CD4-positive, alpha-beta T cell (primary cell): Measurements from ENCODE around the gene PIK3IP1. TPM values are rescaled to one million over a fixed set of nuclear protein-coding genes. Genes with fewer than 3 reads are reported as not detected.
"Not testable (repeated sequence)": the region's sequence is repeated elsewhere in the genome, so short reads cannot be mapped to it uniquely, and the experiment has no call there.

Experiments
- ATAC-seq: fragments of 200-7000 bp; cut with Tn5 transposase; one replicate; pipeline ENCODE4 v1.10.0; 2022; ENCODE audit warnings: mild to moderate bottlenecking; ENCODE audit not compliant: poor library complexity
- CTCF ChIA-PET: fragments of 350-600 bp; sonication (Branson Sonifier 250); formaldehyde crosslinking; loops from one replicate; lab custom pipeline; 2021; ENCODE audit warnings: antibody characterized with exemption, inconsistent platforms; lab: Charles Lee
- POLR2A ChIA-PET: fragments of 350-600 bp; sonication (Branson Sonifier 250); formaldehyde crosslinking; loops from one replicate; lab custom pipeline; 2021; ENCODE audit warnings: antibody characterized with exemption, inconsistent platforms; lab: Charles Lee
- DNase-seq, 14 experiments: peaks; one replicate each; pipeline ENCODE4 v3.0.0-alpha.2; 2013 to 2020; ENCODE audit warnings: mixed read lengths in 2 of 14
- H3K27ac ChIP-seq, 2 donors: one replicate each; pipeline versions ENCODE4 v1.5.1 to v1.7.0; 2013; ENCODE audit warnings: low read length in 2 of 2, low read depth in 1 of 2, mild to moderate bottlenecking in 1 of 2
- H3K27me3 ChIP-seq, 2 experiments: 1 replicate in 1 of 2; 2 replicates in 1 of 2; pipeline versions ENCODE4 v1.6.1 to v1.7.0; 2013; ENCODE audit warnings: low read length in 2 of 2, control low read depth in 1 of 2, mild to moderate bottlenecking in 1 of 2, moderate library complexity in 1 of 2; ENCODE audit not compliant: insufficient read depth in 2 of 2, control insufficient read depth in 1 of 2
- H3K36me3 ChIP-seq: one replicate; pipeline ENCODE4 v1.6.1; 2013; ENCODE audit warnings: low read length, control low read depth; ENCODE audit not compliant: insufficient read depth
- H3K4me1 ChIP-seq: one replicate; pipeline ENCODE4 v1.6.1; 2013; ENCODE audit warnings: low read length, control low read depth; ENCODE audit not compliant: insufficient read depth
- H3K4me3 ChIP-seq: one replicate; pipeline ENCODE4 v1.5.1; 2013; ENCODE audit warnings: mild to moderate bottlenecking, low read length, moderate library complexity
- H3K9me3 ChIP-seq, 2 experiments: 1 replicate in 1 of 2; 2 replicates in 1 of 2; pipeline versions ENCODE4 v1.6.1 to v1.7.0; 2013; ENCODE audit warnings: low read length in 2 of 2, mild to moderate bottlenecking in 2 of 2, control low read depth in 1 of 2, moderate library complexity in 1 of 2; ENCODE audit not compliant: control insufficient read depth in 1 of 2, insufficient read depth in 1 of 2
- H3K27ac Mint-ChIP-seq: one replicate; pipeline ENCODE4 v1.8.0; 2020; ENCODE audit warnings: mixed read lengths
- H3K27me3 Mint-ChIP-seq: one replicate; pipeline ENCODE4 v1.8.0; 2021; ENCODE audit warnings: mixed read lengths
- H3K36me3 Mint-ChIP-seq: one replicate; pipeline ENCODE4 v1.8.0; 2021; ENCODE audit warnings: low read depth, mixed read lengths
- H3K4me1 Mint-ChIP-seq: one replicate; pipeline ENCODE4 v1.8.0; 2021; ENCODE audit warnings: low read depth, mixed read lengths
- H3K4me3 Mint-ChIP-seq: one replicate; pipeline ENCODE4 v1.8.0; 2020; ENCODE audit warnings: mild to moderate bottlenecking, mixed read lengths
- H3K9me3 Mint-ChIP-seq: one replicate; pipeline ENCODE4 v1.8.0; 2020; ENCODE audit warnings: mixed read lengths
- intact Hi-C, 2 experiments: fragments of 100-400 bp; cut with DNase I in 1 of 2; cut with micrococcal nuclease in 1 of 2; formaldehyde crosslinking; loops; one replicate each; pipeline versions ENCODE4 v1.15.1 to v1.9.0; 2023 to 2025; cut with DNase I, micrococcal nuclease
- total RNA-seq, 174 experiments: library from RNA in 2 of 174; stranded (reverse) in 2 of 174; gene quantifications; one replicate each; pipeline ENCODE4 v1.2.3 and lab custom pipeline; 2021 to 2026
- TF ChIP-seq, protein P1 (sequence below): fragments of 200-600 bp; IDR thresholded peaks from one replicate; pipeline ENCODE4 v1.8.0; 2022; ENCODE audit warnings: antibody characterized with exemption, mild to moderate bottlenecking

Gene PIK3IP1
- total RNA-seq, 2 experiments from 2014 or later: 1,063 to 1,072 TPM

DNA sequence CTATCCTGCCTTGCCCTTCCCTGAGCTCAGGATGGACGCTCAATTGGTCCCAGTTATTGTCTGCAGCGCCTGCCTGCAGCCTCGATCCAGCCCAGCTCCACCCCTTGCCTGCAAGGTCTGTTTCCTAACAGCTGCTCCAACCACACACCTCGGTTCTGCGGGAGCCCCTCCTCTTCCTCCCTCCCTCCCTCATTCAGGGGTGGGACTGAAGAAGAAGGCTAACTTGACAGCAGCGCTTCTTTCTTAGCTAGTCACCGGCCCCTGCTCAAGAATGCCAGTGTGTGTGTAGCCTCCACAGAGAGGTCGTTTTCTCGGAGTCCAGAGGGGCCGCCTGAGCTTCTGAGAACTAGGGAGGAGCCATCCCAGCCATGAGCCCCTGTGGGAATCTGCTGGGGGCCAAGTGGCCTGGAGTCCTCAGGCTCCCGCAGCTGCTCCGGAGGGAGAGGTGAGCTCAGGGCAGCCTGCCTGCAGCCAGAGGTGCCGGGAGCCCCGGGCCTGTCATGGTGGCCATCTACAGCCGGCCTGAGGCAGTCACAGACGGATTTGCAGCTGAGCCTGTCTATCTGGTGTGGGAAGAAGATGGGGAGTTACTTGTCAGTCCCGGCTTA lies 44.0 kb downstream of the PIK3IP1 start:
- peaks cover 44% of the 10 kb centered on the region for H3K4me1 Mint-ChIP-seq
- ATAC-seq: peak; percentile 100
- H3K36me3 Mint-ChIP-seq: peaks cover 4% of the 10 kb centered on the region
- peaks cover 8% of the 10 kb centered on the region for H3K36me3 ChIP-seq
- intact Hi-C loops: no loop called here
- H3K4me1 ChIP-seq: peaks cover 33% of the 10 kb centered on the region
- H3K27ac ChIP-seq: no peak overlapping the region
- TF ChIP-seq, protein P1, sequence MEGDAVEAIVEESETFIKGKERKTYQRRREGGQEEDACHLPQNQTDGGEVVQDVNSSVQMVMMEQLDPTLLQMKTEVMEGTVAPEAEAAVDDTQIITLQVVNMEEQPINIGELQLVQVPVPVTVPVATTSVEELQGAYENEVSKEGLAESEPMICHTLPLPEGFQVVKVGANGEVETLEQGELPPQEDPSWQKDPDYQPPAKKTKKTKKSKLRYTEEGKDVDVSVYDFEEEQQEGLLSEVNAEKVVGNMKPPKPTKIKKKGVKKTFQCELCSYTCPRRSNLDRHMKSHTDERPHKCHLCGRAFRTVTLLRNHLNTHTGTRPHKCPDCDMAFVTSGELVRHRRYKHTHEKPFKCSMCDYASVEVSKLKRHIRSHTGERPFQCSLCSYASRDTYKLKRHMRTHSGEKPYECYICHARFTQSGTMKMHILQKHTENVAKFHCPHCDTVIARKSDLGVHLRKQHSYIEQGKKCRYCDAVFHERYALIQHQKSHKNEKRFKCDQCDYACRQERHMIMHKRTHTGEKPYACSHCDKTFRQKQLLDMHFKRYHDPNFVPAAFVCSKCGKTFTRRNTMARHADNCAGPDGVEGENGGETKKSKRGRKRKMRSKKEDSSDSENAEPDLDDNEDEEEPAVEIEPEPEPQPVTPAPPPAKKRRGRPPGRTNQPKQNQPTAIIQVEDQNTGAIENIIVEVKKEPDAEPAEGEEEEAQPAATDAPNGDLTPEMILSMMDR: no peak
- H3K4me3 Mint-ChIP-seq: peak overlapping the region; percentile 83
- peak overlapping the region; percentile 21 for H3K4me3 ChIP-seq
- peak overlapping the region; percentile 34 for H3K27ac Mint-ChIP-seq
- no peaks in the 10 kb centered on the region for H3K27me3 Mint-ChIP-seq
- H3K27me3 ChIP-seq: no peaks in the 10 kb centered on the region
- H3K9me3 Mint-ChIP-seq: no peaks in the 10 kb centered on the region
- ChIA-PET POLR2A (interaction anchor here (0.6 to 3.5 kb wide), 15 partner anchors 18 to 490 kb away, joined by 3 to 28 read pairs (median 6); partner anchors contain the start of genes LIMK2, PIK3IP1, SELENOM and TUG1), CTCF (interaction anchor here (0.8 to 1.5 kb wide), 4 partner anchors 16 to 163 kb away, joined by 3 to 5 read pairs (median 4); partner anchors contain the start of gene LIMK2)
- H3K9me3 ChIP-seq: no peaks in the 10 kb centered on the region
- DNase-seq: peak; percentile 50 to 85 (median 64)

DNA sequence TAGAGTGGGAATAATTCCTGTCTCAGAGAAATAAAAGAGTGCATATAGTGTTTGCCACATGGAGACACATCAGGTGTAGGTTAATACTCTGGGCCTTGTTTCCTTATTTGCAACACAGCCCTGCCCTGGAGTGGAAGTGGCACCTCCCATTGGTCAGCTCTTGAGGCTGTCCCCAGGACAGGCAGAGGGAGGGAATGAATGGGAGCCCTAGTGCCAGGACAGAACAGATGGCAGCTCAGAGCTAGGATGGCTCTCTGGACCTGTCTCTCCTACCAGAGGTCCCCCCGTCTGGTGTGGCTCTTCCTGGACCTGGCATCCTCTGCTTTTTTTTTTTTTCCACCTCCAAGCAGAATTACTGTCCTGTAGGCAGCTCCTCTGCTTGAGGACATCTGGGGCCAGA lies 44.6 kb downstream of the PIK3IP1 start:
- no peaks in the 10 kb centered on the region for H3K9me3 Mint-ChIP-seq
- H3K27ac Mint-ChIP-seq: peak overlapping the region; percentile 34
- ChIA-PET POLR2A (interaction anchor here (0.6 to 3.5 kb wide), 15 partner anchors 17 to 490 kb away, joined by 3 to 28 read pairs (median 6); partner anchors contain the start of genes LIMK2, PIK3IP1, SELENOM and TUG1), CTCF (interaction anchor here (0.8 to 1.5 kb wide), 4 partner anchors 16 to 163 kb away, joined by 3 to 5 read pairs (median 4); partner anchors contain the start of gene LIMK2)
- peaks cover 33% of the 10 kb centered on the region for H3K4me1 ChIP-seq
- intact Hi-C loops: no loop called here
- peak overlapping the region; percentile 83 for H3K4me3 Mint-ChIP-seq
- peaks cover 7% of the 10 kb centered on the region for H3K36me3 ChIP-seq
- ATAC-seq (peak; percentile 4), DNase-seq (no peak)
- H3K36me3 Mint-ChIP-seq: peaks cover 4% of the 10 kb centered on the region
- H3K4me3 ChIP-seq: no peak overlapping the region
- H3K27me3 Mint-ChIP-seq: no peaks in the 10 kb centered on the region
- no peak overlapping the region for H3K27ac ChIP-seq
- TF ChIP-seq, protein P1: no peak
- no peaks in the 10 kb centered on the region for H3K9me3 ChIP-seq
- H3K4me1 Mint-ChIP-seq: peaks cover 44% of the 10 kb centered on the region
- H3K27me3 ChIP-seq: no peaks in the 10 kb centered on the region

DNA sequence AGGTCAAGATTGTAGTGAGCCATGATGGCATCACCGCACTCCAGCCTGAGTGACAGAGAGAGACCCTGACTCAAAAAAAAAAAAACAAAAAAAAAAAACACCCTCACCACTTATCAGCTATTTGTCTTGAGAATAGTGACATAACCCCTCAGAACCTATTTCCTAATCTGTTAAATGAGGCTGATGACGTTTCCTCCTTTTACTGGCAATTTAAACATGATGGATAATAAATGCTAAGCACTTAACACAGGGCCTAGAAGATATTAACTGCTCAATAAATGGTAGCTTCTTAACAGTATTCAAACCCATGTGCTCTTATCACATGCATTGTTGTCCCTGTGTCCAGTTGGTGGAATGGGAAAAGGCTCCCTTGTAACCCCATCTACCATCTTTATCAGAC lies 45.6 kb downstream of the PIK3IP1 start:
- Histone ChIP-seq H3K27me3 (no peaks in the 10 kb centered on the region), H3K36me3 (peaks cover 7% of the 10 kb centered on the region), H3K27ac (no peak overlapping the region), H3K4me1 (peaks cover 33% of the 10 kb centered on the region), H3K4me3 (no peak overlapping the region), H3K9me3 (no peaks in the 10 kb centered on the region)
- ATAC-seq: no peak
- POLR2A ChIA-PET: interaction anchor here (2.0 to 3.5 kb wide), 5 partner anchors 16 to 46 kb away, joined by 7 to 28 read pairs (median 14); partner anchors contain the start of gene PIK3IP1
- Mint-ChIP-seq H3K27me3 (no peaks in the 10 kb centered on the region), H3K27ac (no peak overlapping the region), H3K4me3 (no peak overlapping the region), H3K4me1 (peaks cover 50% of the 10 kb centered on the region), H3K36me3 (peaks cover 14% of the 10 kb centered on the region), H3K9me3 (no peaks in the 10 kb centered on the region)
- CTCF ChIA-PET: interaction anchor here (0.8 to 1.2 kb wide), 2 partner anchors 12 to 27 kb away, joined by 3 to 5 read pairs; no protein-coding TSS in a partner anchor
- DNase-seq: no peak
- intact Hi-C loops: no loop called here
- TF ChIP-seq, protein P1: no peak

DNA sequence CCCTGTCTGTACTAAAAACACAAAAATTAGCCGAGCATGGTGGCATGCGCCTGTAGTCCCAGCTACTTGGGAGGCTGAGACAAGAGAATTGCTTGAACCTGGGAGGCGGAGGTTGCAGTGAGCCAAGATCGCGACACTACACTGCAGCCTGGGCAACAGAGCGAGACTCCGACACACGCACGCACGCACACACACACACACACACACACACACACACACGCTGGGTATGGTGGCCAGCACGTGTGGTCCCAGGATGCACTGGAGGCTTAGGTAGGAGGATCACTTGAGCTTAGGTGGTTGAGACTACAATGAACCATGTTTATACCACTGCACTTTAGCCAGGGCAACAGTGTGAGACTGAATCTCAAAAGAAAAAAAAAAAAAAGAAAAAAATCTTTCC lies 46.3 kb downstream of the PIK3IP1 start:
- H3K9me3 Mint-ChIP-seq, H3K27me3 Mint-ChIP-seq, H3K27ac Mint-ChIP-seq, ATAC-seq, DNase-seq, H3K9me3 ChIP-seq, H3K27me3 ChIP-seq, intact Hi-C loops, H3K36me3 ChIP-seq, H3K4me3 Mint-ChIP-seq, H3K4me3 ChIP-seq, H3K27ac ChIP-seq: not testable (repeated sequence)
- Mint-ChIP-seq H3K4me1 (peaks cover 51% of the 10 kb centered on the region), H3K36me3 (peaks cover 18% of the 10 kb centered on the region)
- ChIA-PET CTCF (interaction anchor here (0.8 kb wide), 1 partner anchor 27 kb away, joined by 5 read pairs; no protein-coding TSS in a partner anchor), POLR2A (interaction anchor here (2.3 kb wide), 1 partner anchor 46 kb away, joined by 8 read pairs; the partner anchor contains the start of gene PIK3IP1)
- H3K4me1 ChIP-seq: peaks cover 33% of the 10 kb centered on the region
